HCT116 (cell line): ENCODE measurements around the gene GRHL1.
"Not testable (repeated sequence)": the region's sequence is repeated elsewhere in the genome, so short reads cannot be mapped to it uniquely, and the experiment has no call there.

Source experiments
- CBX3 ChIP-seq: IDR thresholded peaks from 2 replicates; pipeline ENCODE4 v1.6.1; 2012; ENCODE audit warnings: low read depth
- CEBPB ChIP-seq: IDR thresholded peaks from 2 replicates; pipeline ENCODE4 v1.6.1; 2012; ENCODE audit warnings: low read depth
- EGR1 ChIP-seq: IDR thresholded peaks from 2 replicates; pipeline ENCODE4 v1.6.1; 2012; ENCODE audit warnings: low read depth
- JUND ChIP-seq: IDR thresholded peaks from 2 replicates; pipeline ENCODE4 v1.6.1; 2012
- POLR2A ChIP-seq: IDR thresholded peaks from 2 replicates; pipeline ENCODE4 v1.7.0; 2011; ENCODE audit warnings: borderline replicate concordance; ENCODE audit not compliant: insufficient read depth, insufficient read length; ENCODE audit errors: extremely low read depth
- POLR2AphosphoS5 ChIP-seq: IDR thresholded peaks from 2 replicates; pipeline ENCODE4 v1.6.1; 2011; ENCODE audit warnings: mild to moderate bottlenecking, low read depth, low read length, moderate library complexity
- SP1 ChIP-seq: IDR thresholded peaks from 2 replicates; pipeline ENCODE4 v1.6.1; 2012; ENCODE audit warnings: low read depth
- ZFX ChIP-seq: fragments of 450-650 bp; IDR thresholded peaks from 2 replicates; pipeline ENCODE4 v1.6.1; 2017
- ZNF274 ChIP-seq: fragments of 200-500 bp; sonication (Bioruptor generic); IDR thresholded peaks from 2 replicates; pipeline ENCODE4 v1.6.1; 2014; ENCODE audit warnings: mild to moderate bottlenecking, low read depth, low read length, inconsistent platforms
- TF ChIP-seq, protein P1 (sequence below), 3 experiments: fragments of 200-600 bp in 1 of 3; sonication (generic) in 1 of 3; IDR thresholded peaks in 2 of 3; conservative IDR thresholded peaks in 1 of 3; 2 replicates each; pipeline ENCODE4 v1.5.1; 2012 to 2017; ENCODE audit warnings: low read depth in 2 of 3, low read length in 2 of 3, antibody characterized with exemption in 1 of 3, borderline replicate concordance in 1 of 3, control low read depth in 1 of 3, mild to moderate bottlenecking in 1 of 3, mixed read lengths in 1 of 3, mixed run types in 1 of 3, moderate library complexity in 1 of 3; ENCODE audit not compliant: insufficient read depth in 1 of 3

DNA sequence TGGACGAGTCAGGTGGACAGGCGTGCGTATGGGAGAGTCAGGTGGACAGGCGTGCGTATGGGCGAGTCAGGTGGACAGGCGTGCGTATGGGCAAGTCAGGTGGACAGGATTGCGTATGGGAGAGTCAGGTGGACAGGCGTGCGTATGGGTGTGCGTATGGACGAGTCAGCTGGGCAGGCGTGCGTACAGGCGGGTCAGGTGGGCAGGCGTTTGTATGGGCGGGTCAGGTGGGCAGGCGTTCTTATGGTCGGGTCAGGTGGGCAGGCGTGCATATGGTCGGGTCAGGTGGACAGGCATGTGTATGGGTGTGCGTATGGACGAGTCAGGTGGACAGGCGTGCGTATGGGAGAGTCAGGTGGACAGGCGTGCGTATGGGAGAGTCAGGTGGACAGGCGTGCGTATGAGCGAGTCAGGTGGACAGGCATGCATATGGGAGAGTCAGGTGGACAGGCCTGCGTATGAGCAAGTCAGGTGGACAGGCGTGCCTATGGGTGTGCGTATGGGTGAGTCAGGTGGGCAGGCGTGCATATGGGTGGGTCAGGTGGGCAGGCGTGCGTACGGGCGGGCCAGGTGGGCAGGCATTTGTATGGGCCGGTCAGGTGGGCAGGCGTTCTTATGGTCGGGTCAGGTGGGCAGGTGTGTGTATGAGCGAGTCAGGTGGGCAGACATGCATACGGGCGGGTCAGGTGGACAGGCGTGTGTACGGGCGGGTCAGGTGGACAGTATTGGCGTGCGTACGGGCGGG, 59.5 kb downstream of the GRHL1 start:
- TF ChIP-seq ZFX, EGR1, POLR2A, CEBPB, JUND, ZNF274, CBX3, POLR2AphosphoS5, SP1: not testable (repeated sequence)
- TF ChIP-seq, protein P1, sequence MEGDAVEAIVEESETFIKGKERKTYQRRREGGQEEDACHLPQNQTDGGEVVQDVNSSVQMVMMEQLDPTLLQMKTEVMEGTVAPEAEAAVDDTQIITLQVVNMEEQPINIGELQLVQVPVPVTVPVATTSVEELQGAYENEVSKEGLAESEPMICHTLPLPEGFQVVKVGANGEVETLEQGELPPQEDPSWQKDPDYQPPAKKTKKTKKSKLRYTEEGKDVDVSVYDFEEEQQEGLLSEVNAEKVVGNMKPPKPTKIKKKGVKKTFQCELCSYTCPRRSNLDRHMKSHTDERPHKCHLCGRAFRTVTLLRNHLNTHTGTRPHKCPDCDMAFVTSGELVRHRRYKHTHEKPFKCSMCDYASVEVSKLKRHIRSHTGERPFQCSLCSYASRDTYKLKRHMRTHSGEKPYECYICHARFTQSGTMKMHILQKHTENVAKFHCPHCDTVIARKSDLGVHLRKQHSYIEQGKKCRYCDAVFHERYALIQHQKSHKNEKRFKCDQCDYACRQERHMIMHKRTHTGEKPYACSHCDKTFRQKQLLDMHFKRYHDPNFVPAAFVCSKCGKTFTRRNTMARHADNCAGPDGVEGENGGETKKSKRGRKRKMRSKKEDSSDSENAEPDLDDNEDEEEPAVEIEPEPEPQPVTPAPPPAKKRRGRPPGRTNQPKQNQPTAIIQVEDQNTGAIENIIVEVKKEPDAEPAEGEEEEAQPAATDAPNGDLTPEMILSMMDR (IDR thresholded peaks at IDR 0.05 in 2 of 3, conservative IDR thresholded peaks at IDR 0.05 in 1 of 3; ENCODE audit: borderline replicate concordance in 1 of 3, insufficient read depth in 1 of 3, low read depth in 2 of 3, low read length in 2 of 3) = not testable (repeated sequence)
